ENCODE results near the gene TEX29. TPM values are rescaled to one million over a fixed set of nuclear protein-coding genes. Genes with fewer than 3 reads are reported as not detected.

TEX29 gene
- total RNA-seq, 1 experiment from 2014 or later = not detected

DNA sequence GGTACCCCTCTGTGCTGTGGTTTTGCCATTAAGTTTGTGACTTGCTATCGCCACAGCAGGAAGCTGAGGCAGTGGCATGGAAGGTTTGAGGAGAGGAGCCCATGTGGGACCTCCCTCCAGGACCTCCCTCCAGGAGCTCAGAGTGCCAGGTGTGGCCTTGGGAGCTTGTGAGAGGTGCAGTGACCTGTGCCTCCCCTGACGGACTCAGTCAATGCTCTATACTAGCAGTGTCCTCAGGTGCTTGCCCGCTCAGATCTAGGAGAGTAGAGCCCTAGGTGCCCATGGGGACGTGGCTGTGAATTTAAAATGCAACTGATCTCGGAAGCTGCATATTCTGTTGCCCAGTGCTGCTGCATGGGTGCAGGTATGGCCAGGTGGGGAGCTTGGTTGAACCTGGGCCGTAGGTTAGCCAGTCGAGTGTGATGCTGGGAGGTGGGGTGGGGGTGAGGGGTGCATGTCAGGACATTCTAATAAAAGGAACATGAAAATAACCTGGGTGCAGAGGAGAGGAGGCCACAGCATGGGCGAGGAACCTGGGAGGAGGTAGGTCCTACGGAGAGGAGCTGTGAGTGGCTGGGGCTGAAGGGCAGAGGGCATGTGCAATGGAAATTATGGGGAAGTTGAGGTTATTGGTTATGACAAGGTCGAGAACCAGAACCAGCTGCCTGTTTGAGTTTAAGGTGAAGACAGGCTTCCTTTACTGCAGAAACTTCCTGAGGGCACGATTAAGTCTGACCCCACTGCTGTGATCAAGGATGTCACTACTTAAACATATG is 41.6 kb downstream of the TEX29 start:
- no peaks in the 10 kb centered on the region for H3K9me3 ChIP-seq
- no TSS peak for BruUV-seq (replicated peaks)
- peaks cover 2% of the 10 kb centered on the region for H3K27me3 ChIP-seq (replicated peaks; ENCODE audit: control insufficient read depth, insufficient read depth, low read length)
- Mint-ChIP-seq H3K4me3 (ENCODE audit: unreplicated experiment) (no peak overlapping the region), H3K27me3 (ENCODE audit: insufficient read depth, unreplicated experiment) (peaks cover 17% of the 10 kb centered on the region), H3K4me1 (ENCODE audit: low read depth, unreplicated experiment) (no peaks in the 10 kb centered on the region), H3K9me3 (ENCODE audit: unreplicated experiment) (no peaks in the 10 kb centered on the region), H3K27ac (ENCODE audit: unreplicated experiment) (no peak overlapping the region), H3K36me3 (ENCODE audit: insufficient read depth, unreplicated experiment) (no peaks in the 10 kb centered on the region)
- DNase-seq = no peak
- intact Hi-C loops (cut with micrococcal nuclease; ENCODE audit: unreplicated experiment) = no loop called here
- TF ChIP-seq CTCF (IDR thresholded peaks at IDR 0.05; ENCODE audit: insufficient read depth in 1 of 2, low read depth in 1 of 2, low read length in 1 of 2, severe bottlenecking in 1 of 2, unreplicated experiment in 1 of 2) = no peak
- H3K4me3 ChIP-seq (ENCODE audit: low read depth, low read length) = no peak overlapping the region
- POLR2A ChIA-PET = no interaction called here
- no peaks in the 10 kb centered on the region for H3K36me3 ChIP-seq (ENCODE audit: control insufficient read depth, insufficient read depth, low read length)
- CTCF ChIA-PET = no interaction called here
- no peaks in the 10 kb centered on the region for H3K4me1 ChIP-seq

DNA sequence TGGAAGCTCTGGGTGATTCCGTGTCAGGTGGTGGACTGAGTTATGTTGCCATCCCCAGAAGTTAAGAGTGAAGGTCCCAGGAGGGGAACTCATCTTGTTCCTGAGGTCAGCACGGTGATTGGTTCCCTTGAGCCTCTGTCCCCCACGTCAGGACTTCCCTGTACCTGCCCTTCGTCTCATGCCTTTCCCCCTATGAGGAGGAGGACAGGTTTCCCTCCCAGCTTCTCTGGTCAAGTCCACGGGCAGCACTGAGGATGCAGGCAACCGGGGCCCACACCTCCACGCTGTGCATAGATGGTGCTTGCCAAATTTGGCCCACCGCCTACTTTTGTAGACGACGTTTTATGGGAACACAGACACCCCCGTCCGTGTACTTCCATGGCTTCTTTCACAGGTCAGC is 42.7 kb downstream of the TEX29 start:
- Mint-ChIP-seq H3K4me3 (ENCODE audit: unreplicated experiment) (no peak overlapping the region), H3K36me3 (ENCODE audit: insufficient read depth, unreplicated experiment) (no peaks in the 10 kb centered on the region), H3K27me3 (ENCODE audit: insufficient read depth, unreplicated experiment) (peaks cover 17% of the 10 kb centered on the region), H3K9me3 (ENCODE audit: unreplicated experiment) (no peaks in the 10 kb centered on the region), H3K27ac (ENCODE audit: unreplicated experiment) (no peak overlapping the region), H3K4me1 (ENCODE audit: low read depth, unreplicated experiment) (no peaks in the 10 kb centered on the region)
- DNase-seq = no peak
- Histone ChIP-seq H3K4me1 (no peaks in the 10 kb centered on the region), H3K4me3 (ENCODE audit: low read depth, low read length) (no peak overlapping the region), H3K27me3 (replicated peaks; ENCODE audit: control insufficient read depth, insufficient read depth, low read length) (peaks cover 2% of the 10 kb centered on the region), H3K36me3 (ENCODE audit: control insufficient read depth, insufficient read depth, low read length) (no peaks in the 10 kb centered on the region), H3K9me3 (no peaks in the 10 kb centered on the region)
- ChIA-PET CTCF (no interaction called here), POLR2A (no interaction called here)
- TF ChIP-seq CTCF (IDR thresholded peaks at IDR 0.05; ENCODE audit: insufficient read depth in 1 of 2, low read depth in 1 of 2, low read length in 1 of 2, severe bottlenecking in 1 of 2, unreplicated experiment in 1 of 2) = no peak
- BruUV-seq (replicated peaks) = no TSS peak
- intact Hi-C loops (cut with micrococcal nuclease; ENCODE audit: unreplicated experiment) = no loop called here

DNA sequence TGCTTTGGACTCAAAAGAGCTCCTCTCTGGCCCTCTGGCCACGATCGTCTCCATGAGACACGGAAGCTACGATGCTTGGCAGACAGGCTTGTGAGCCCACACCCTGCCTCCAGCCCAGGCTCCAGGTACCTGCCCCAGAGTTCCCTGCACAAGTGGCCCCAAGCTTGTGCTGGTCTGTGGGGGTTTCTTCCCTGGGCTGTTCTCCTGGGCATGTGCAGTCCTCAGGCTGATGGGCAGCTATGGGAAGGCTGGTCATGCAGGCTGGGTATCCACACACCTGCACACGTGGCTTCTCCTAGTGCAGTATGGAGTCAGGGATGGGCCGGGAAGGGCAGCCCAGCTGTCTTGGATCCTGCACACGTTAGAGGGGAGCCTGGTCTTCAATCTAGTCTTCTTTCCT is 43.1 kb downstream of the TEX29 start:
- no peak overlapping the region for H3K4me3 ChIP-seq (ENCODE audit: low read depth, low read length)
- H3K4me1 ChIP-seq = no peaks in the 10 kb centered on the region
- Mint-ChIP-seq H3K4me1 (ENCODE audit: low read depth, unreplicated experiment) (no peaks in the 10 kb centered on the region), H3K27ac (ENCODE audit: unreplicated experiment) (no peak overlapping the region), H3K27me3 (ENCODE audit: insufficient read depth, unreplicated experiment) (peaks cover 17% of the 10 kb centered on the region), H3K9me3 (ENCODE audit: unreplicated experiment) (no peaks in the 10 kb centered on the region), H3K4me3 (ENCODE audit: unreplicated experiment) (no peak overlapping the region), H3K36me3 (ENCODE audit: insufficient read depth, unreplicated experiment) (no peaks in the 10 kb centered on the region)
- H3K27me3 ChIP-seq (replicated peaks; ENCODE audit: control insufficient read depth, insufficient read depth, low read length) = peaks cover 2% of the 10 kb centered on the region
- POLR2A ChIA-PET = no interaction called here
- intact Hi-C loops (cut with micrococcal nuclease; ENCODE audit: unreplicated experiment) = no loop called here
- no peaks in the 10 kb centered on the region for H3K36me3 ChIP-seq (ENCODE audit: control insufficient read depth, insufficient read depth, low read length)
- no peak for DNase-seq
- no peaks in the 10 kb centered on the region; the same call in 1 of the 2 replicates for H3K9me3 ChIP-seq
- no TSS peak for BruUV-seq (replicated peaks)
- TF ChIP-seq CTCF (IDR thresholded peaks at IDR 0.05; ENCODE audit: insufficient read depth in 1 of 2, low read depth in 1 of 2, low read length in 1 of 2, severe bottlenecking in 1 of 2, unreplicated experiment in 1 of 2) = no peak
- CTCF ChIA-PET = no interaction called here
